ENCODE data around the gene PCDH19.
A peak's percentile ranks its signal among the peaks of the same experiment; 100 is the strongest.
"Not testable (repeated sequence)": the region's sequence is repeated elsewhere in the genome, so short reads cannot be mapped to it uniquely, and the experiment has no call there.

Gene PCDH19, protein sequence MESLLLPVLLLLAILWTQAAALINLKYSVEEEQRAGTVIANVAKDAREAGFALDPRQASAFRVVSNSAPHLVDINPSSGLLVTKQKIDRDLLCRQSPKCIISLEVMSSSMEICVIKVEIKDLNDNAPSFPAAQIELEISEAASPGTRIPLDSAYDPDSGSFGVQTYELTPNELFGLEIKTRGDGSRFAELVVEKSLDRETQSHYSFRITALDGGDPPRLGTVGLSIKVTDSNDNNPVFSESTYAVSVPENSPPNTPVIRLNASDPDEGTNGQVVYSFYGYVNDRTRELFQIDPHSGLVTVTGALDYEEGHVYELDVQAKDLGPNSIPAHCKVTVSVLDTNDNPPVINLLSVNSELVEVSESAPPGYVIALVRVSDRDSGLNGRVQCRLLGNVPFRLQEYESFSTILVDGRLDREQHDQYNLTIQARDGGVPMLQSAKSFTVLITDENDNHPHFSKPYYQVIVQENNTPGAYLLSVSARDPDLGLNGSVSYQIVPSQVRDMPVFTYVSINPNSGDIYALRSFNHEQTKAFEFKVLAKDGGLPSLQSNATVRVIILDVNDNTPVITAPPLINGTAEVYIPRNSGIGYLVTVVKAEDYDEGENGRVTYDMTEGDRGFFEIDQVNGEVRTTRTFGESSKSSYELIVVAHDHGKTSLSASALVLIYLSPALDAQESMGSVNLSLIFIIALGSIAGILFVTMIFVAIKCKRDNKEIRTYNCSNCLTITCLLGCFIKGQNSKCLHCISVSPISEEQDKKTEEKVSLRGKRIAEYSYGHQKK (N-terminal part only)

DNA sequence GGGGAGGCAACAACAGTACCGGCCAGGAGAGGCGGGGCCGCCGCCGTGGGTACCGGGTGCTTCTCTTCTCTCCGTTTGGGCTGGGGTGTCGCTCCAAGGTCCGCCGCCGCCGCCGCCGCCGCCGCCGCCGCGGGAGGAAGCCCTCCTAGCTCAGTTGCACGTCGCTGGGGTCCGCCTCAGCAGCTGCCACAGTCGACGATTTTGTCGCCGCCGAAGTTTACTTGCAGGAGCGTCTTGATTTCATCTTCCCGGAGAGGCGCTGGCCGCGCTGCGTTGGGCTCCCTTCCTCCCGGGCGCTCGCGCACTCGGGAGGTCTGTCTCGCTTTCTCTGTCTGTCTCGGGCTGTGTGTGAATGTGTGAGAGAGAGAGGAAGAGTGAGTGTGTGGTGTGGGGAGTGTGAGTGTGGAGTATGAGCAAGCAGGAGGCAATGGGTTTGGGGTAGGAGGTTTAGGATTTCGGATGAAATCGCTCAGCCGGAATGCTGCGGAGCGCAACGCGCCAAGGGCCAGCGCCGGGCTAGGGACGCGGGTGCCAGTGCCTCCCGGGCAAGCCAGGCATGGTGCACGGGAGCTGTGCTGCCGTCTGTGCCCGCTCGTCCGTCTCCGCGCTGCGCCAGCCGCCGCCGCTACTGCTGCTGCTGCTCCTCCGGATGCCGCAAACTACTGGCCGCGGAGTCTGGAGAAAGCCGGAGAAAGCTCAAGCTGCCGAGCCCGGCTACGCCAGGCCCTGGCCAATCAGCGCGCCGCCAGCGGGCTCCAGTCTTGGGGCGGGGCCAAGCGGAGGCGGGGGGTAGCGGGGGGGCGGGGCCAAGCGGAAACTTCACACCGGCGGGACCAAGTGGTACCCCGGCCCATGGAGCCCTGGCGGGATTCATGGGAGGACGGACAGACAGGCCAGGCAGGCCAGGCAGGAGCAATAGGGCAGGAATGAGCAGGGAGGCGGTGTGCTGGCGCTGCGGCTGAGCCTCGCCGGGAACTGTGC lies at the start of gene PCDH19:
Gene PCDH19, minus strand, starts transcription at position 664 of the 981 bp plus-strand sequence. CDS start 1,676 bp downstream, outside the sequence.
- no peak for DNase-seq (ENCODE audit: low read depth)

DNA sequence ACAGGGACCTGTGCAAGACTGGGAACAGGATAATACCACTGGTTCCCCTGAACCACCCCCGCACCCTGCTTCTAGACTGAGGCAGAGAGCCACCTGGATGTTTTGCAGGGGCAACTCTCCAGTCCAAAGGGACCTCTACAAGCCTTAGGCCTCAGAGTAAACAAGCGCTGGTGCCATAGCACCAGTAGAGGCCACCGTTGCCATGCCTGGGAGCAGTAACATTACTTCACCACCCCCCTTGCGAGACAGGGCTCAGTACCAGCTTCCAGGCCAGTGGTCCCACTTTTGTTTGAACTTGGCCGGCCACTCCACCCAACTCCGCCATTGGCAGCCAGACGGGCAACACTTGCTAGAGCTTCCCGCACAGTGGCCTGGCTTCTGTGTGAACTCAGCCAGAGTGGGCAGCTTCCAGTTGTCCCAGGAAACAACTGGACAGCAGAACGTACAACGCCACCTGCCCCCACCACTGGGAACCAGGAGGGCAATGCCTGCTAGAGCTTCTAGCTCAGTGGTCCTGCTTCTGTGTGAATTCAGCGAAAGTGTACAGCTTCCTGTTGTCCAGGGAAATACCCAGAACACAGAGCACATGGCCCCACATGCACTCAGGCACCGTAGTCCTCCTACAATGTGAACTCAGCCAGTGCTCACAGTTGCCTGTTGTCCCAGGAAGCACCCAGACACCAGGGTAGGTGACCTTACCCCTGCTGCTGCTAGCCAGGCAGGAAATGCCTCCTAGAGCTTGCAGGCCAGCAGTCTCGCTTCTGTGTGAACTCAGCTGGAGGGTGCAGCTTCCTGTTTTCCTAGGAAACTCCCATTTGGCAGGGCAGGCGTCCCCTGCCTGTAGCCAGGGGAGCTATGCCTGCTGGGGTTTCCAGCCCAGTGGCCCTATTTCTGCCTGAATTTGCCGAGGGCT lies 39.9 kb upstream of the PCDH19 start:
- no peak for DNase-seq (ENCODE audit: low read depth)

DNA sequence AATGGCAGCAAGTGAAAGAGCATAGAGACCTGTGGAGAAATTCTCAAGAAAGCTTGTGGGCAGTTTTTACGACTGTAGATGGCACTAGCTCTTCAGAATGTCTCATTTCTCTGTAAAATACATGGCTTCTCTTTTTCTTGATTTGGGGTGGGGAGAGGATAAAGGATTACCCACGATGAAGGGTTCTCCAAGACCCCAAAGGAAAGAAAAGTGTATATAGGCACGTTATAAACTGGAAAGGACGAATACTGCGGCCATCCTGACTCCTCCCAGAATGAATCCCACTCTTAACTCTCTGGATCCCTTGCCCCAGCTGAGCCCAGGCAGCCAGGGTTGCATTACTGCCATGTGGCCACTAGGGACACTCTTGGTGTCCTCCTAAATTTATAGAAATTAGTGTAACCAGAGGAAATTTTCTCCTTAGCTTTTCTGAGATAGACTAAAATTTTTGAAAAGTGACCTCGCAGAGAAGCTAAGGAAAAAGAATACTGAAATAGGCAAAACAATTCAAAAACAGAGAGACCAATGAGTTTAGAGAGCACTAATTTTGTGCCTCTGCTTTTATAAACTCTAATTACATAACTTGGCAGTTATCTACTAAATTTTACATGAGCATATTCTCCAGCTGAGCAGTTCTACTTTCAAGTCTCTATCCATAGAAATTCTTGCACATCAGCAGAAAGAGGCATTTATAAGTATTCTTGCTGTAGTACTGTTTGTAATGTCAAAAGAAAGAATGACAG lies 37.8 kb upstream of the PCDH19 start:
- peak; percentile 3 for DNase-seq (ENCODE audit: low read depth)

DNA sequence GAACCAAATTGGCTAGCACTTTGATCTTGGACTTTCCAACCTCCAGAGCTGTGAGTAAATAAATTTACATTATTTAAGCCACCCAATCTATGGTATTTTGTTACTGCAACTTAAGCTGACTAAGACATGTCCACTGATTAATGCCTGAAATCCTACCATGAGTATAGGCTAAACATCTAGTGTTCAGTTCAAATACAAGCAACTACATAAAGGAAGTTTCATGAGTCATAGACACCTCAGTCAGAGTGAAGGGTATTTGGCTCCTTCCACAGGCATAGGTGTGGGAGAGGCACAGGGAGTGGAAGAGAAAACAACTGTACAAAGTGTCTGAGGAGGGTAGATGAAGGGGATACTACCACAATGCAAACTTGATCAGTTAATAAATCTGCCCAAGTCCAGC lies 35.5 kb upstream of the PCDH19 start:
- no peak for DNase-seq (ENCODE audit: low read depth)

- not testable (repeated sequence) for DNase-seq (ENCODE audit: low read depth)
Observed at GRCh38 chrX:100441321-100441720, 31.2 kb upstream of the PCDH19 start.

GRCh38 chrX:100440006-100440405 lies 29.9 kb upstream of the PCDH19 start:
- no peak for DNase-seq (ENCODE audit: low read depth)

DNA sequence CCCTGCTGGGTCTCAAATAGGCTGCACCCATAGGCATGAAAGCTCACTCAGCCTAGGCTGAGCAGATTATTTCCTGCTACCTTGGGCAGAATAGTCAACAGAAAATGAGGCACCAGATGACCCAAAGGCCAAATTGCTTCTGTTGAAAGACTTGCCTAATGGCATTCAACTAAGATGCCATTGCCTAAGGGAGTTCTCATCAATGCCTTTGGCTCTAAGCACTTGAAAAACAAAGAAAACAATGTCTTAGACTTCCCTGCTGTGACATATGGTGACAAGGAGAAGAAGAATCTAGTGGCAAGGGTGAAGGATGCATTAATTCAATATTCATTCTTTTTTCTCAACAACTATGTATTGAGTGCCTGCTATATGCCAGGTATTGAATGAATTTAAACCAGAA lies 25.7 kb upstream of the PCDH19 start:
- DNase-seq (ENCODE audit: low read depth), result no peak

GRCh38 chrX:100424012-100424411 lies 13.9 kb upstream of the PCDH19 start:
- no peak for DNase-seq (ENCODE audit: low read depth)

GRCh38 chrX:100418556-100418955 lies 8.5 kb upstream of the PCDH19 start:
- DNase-seq (ENCODE audit: low read depth), result no peak

DNA sequence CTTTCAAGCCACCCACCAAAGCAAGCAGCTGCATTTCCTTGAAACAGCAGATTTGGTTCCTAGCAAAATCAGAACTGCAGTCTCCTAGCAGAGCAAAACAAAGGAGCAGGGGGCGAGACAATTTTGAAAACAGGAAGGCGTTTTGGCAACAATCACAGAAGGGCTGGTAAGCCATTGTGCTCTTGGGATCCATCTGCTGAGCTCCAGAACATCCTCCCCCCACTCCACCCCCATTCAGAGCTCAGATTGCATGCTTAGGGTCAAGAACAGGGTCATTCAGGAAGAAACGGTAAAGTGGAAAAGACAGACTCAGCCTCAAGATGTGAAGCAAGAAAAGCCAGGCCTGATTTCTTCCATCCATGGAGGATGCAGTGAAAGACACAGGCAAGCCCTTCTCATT lies 7.6 kb upstream of the PCDH19 start:
- no peak for DNase-seq (ENCODE audit: low read depth)

GRCh38 chrX:100413229-100413628 lies 3.2 kb upstream of the PCDH19 start:
- peak; percentile 49 for DNase-seq (ENCODE audit: low read depth)

GRCh38 chrX:100411802-100412715 lies 2.0 kb upstream of the PCDH19 start:
- DNase-seq (ENCODE audit: low read depth), result no peak

DNA sequence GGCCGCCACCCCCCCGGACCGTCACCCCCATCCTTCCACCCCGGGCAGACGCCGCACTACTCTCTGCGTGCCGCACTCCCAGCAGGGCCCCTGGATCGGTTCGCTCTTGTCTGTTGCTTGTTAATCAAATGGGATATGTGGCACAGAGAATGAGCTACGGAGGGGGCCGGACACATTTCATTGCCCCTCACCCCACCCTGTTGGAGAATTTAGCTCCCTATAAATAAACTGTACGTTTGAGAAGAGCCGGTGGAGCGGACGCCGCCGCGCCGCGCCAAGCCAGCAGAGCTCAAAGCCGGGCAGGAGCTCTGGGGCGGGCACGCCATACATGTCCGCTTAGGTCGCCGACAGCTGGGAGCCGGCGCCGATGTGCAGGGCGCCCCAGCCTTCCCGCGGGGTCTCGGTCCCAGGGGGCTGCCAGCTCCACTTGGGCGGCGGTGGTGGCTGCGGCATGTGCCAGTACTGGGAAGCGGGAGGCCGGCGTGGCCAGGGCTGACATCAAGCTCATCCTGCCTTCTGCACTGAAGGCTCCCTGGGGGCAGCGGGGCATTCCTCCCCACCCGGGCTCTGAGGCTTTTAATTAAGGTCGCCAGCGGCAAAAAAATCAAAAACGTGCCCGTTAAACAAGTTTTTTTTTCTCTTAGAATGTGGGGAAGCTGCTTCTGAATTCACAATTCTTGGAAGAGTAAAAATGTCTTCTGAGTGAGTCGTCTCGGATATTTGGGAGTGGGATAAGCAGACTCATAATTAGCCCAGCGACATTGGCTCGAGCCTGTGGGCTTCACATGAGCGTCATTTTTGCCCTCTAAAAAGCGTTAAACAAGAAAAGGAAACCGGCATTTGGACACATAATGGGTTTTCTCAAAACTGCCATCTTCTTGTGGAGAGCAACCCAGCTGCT lies 1.1 kb upstream of the PCDH19 start:
- DNase-seq (ENCODE audit: low read depth), result no peak

GRCh38 chrX:100408713-100409609 lies 1.1 kb downstream of the PCDH19 start:
- DNase-seq (ENCODE audit: low read depth), result no peak

- DNase-seq (ENCODE audit: low read depth), result no peak
Observed at GRCh38 chrX:100407784-100408712, 2.0 kb downstream of the PCDH19 start.
